Measurements from ENCODE around the gene PDZK1.

Gene PDZK1

DNA sequence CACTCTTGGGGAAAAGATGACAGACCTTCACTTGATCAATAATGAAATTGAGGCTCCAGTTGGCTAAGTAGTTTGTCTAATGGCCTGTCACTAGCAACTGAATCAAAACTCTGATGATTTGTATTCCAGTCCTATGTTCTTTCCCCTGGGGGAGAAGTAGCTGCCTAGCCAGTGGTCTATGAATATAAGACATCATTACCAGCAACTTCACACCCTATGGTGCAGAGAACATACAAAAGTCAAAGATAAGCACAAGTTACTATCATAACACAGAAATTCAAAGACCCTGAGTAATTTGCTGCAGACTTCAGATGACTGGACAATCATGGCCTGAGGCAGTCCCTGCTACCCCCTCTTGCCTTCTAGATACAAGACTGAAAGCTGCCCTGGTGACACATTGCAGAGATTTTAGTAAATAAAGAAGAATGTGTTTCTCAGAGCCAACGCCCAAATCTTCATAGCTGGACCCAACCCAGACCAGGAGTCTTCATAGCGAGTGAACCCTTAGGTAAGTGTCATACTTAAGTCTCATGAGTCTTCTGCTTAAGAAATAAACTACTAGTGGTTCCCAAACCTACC is 993 bp downstream of the PDZK1 start:
- Histone ChIP-seq H3K27ac (no peak overlapping the region), H3K9ac (no peak overlapping the region), H2AFZ (ENCODE audit: low read depth) (no peak overlapping the region), H3K36me3 (ENCODE audit: insufficient read depth) (no peaks in the 10 kb centered on the region), H4K20me1 (ENCODE audit: insufficient read depth) (no peaks in the 10 kb centered on the region), H3K27me3 (ENCODE audit: insufficient read depth, low read depth) (no peaks in the 10 kb centered on the region), H3K4me1 (ENCODE audit: low read depth, poor library complexity, severe bottlenecking) (peaks cover 7% of the 10 kb centered on the region), H3K4me2 (no peak overlapping the region), H3K79me2 (ENCODE audit: insufficient read depth, low read depth) (no peaks in the 10 kb centered on the region), H3K4me3 (IDR thresholded peaks at IDR 0.05; ENCODE audit: insufficient read depth, low read depth, low read length) (no peak overlapping the region)
- TF ChIP-seq, protein P1, sequence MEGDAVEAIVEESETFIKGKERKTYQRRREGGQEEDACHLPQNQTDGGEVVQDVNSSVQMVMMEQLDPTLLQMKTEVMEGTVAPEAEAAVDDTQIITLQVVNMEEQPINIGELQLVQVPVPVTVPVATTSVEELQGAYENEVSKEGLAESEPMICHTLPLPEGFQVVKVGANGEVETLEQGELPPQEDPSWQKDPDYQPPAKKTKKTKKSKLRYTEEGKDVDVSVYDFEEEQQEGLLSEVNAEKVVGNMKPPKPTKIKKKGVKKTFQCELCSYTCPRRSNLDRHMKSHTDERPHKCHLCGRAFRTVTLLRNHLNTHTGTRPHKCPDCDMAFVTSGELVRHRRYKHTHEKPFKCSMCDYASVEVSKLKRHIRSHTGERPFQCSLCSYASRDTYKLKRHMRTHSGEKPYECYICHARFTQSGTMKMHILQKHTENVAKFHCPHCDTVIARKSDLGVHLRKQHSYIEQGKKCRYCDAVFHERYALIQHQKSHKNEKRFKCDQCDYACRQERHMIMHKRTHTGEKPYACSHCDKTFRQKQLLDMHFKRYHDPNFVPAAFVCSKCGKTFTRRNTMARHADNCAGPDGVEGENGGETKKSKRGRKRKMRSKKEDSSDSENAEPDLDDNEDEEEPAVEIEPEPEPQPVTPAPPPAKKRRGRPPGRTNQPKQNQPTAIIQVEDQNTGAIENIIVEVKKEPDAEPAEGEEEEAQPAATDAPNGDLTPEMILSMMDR (conservative IDR thresholded peaks at IDR 0.05; ENCODE audit: low read depth, low read length): no peak

DNA sequence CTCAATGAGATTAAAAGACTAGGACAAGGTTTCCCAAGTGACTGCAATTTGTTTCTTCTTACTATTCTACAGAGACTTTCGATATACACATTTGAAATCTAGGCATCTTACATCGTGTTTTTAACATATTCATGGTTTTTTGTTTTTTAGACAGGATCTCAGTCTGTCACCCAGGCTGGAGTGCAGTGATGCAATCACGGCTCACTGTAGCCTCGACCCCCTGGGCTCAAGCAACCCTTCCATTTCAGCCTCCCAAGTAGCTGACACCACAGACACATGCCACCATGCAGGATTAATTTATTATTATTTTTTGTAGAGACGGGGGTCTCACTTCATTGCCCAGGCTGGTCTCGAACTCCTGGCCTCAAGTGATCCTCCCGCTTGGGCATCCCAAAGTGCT is 1.5 kb downstream of the PDZK1 start:
- Histone ChIP-seq H2AFZ (ENCODE audit: low read depth) (no peak overlapping the region), H3K79me2 (ENCODE audit: insufficient read depth, low read depth) (no peaks in the 10 kb centered on the region), H4K20me1 (ENCODE audit: insufficient read depth) (no peaks in the 10 kb centered on the region), H3K27me3 (ENCODE audit: insufficient read depth, low read depth) (no peaks in the 10 kb centered on the region), H3K4me1 (ENCODE audit: low read depth, poor library complexity, severe bottlenecking) (peaks cover 7% of the 10 kb centered on the region), H3K36me3 (ENCODE audit: insufficient read depth) (no peaks in the 10 kb centered on the region), H3K27ac (no peak overlapping the region), H3K4me3 (IDR thresholded peaks at IDR 0.05; ENCODE audit: insufficient read depth, low read depth, low read length) (no peak overlapping the region), H3K9ac (no peak overlapping the region), H3K4me2 (no peak overlapping the region)
- TF ChIP-seq, protein P1 (conservative IDR thresholded peaks at IDR 0.05; ENCODE audit: low read depth, low read length): no peak

DNA sequence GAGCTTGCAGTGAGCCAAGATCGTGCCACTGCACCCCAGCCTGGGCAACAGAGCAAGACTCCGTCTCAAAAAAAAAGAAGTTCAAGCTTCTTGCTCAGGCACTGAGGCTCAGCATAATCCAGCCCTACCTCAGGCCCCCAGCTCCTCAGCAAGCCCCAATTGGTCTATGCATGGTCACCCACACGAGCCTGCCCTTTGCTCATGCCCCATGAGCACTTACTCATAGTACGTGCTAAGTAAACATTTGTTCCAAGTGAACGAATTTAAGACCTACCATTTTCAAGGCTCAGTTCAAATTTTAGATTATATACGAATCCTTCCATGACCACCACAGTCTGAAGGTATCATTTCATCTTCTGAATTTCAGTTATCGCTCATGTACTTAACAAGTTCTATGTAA is 4.3 kb downstream of the PDZK1 start:
- H3K36me3 ChIP-seq (ENCODE audit: insufficient read depth): no peaks in the 10 kb centered on the region
- H3K4me3 ChIP-seq (IDR thresholded peaks at IDR 0.05; ENCODE audit: insufficient read depth, low read depth, low read length): no peak overlapping the region
- no peaks in the 10 kb centered on the region for H3K4me1 ChIP-seq (ENCODE audit: low read depth, poor library complexity, severe bottlenecking)
- H3K79me2 ChIP-seq (ENCODE audit: insufficient read depth, low read depth): no peaks in the 10 kb centered on the region
- no peak overlapping the region for H3K9ac ChIP-seq
- H3K4me2 ChIP-seq: no peak overlapping the region
- H3K27me3 ChIP-seq (ENCODE audit: insufficient read depth, low read depth): no peaks in the 10 kb centered on the region
- H4K20me1 ChIP-seq (ENCODE audit: insufficient read depth): no peaks in the 10 kb centered on the region
- TF ChIP-seq, protein P1 (conservative IDR thresholded peaks at IDR 0.05; ENCODE audit: low read depth, low read length): no peak
- H2AFZ ChIP-seq (ENCODE audit: low read depth): no peak overlapping the region
- H3K27ac ChIP-seq: no peak overlapping the region

DNA sequence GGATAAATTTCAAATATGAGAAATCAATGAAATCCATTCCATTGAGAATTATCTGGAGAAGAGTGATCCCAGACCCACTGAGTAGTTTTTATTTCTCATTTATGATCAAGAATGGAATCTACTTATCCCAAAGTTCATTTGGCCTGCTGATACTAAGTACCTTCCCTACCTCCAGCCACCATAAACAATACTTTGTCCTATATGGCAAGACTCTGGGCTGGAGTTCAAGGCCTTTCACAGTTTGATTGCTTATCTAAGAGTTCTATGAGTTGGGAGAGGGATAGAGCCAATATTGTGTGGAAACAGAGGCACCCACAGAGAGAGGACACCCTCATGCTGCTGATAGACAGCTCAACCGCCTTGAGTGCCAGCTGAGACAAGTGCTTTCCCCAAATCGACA is 5.1 kb downstream of the PDZK1 start:
- no peaks in the 10 kb centered on the region for H3K4me1 ChIP-seq (ENCODE audit: low read depth, poor library complexity, severe bottlenecking)
- H3K36me3 ChIP-seq (ENCODE audit: insufficient read depth): no peaks in the 10 kb centered on the region
- no peak overlapping the region for H3K4me3 ChIP-seq (IDR thresholded peaks at IDR 0.05; ENCODE audit: insufficient read depth, low read depth, low read length)
- H3K4me2 ChIP-seq: no peak overlapping the region
- no peak overlapping the region for H2AFZ ChIP-seq (ENCODE audit: low read depth)
- TF ChIP-seq, protein P1 (conservative IDR thresholded peaks at IDR 0.05; ENCODE audit: low read depth, low read length): no peak
- H3K79me2 ChIP-seq (ENCODE audit: insufficient read depth, low read depth): no peaks in the 10 kb centered on the region
- H3K27ac ChIP-seq: no peak overlapping the region
- H4K20me1 ChIP-seq (ENCODE audit: insufficient read depth): no peaks in the 10 kb centered on the region
- no peak overlapping the region for H3K9ac ChIP-seq
- no peaks in the 10 kb centered on the region for H3K27me3 ChIP-seq (ENCODE audit: insufficient read depth, low read depth)

Measured in KMS-11 (cell line).